Measurements from ENCODE around the gene CYLD.

DNA sequence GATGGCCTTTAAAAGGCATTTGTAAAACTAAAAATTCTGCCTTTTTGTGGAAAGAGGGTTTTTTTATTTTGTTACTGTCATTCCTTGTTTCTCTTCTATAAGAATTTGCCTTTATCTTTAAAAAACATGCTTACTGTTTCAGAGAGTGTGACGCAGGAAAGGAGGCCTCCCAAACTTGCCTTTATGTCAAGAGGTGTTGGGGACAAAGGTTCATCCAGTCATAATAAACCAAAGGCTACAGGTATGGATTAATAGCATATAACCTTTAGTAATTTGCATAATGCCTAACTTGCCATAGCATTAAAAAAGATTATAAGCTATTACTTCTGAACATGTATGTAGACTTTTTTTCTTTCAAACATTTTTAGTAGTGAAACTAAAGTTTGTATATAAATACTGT, 34.2 kb downstream of the CYLD start:
- TF ChIP-seq EZH2 (IDR thresholded peaks at IDR 0.05) (no peak), POLR2AphosphoS5 (IDR thresholded peaks at IDR 0.05; ENCODE audit: borderline replicate concordance, low read depth, low read length) (no peak), FOXP2 (optimal IDR thresholded peaks at IDR 0.05; ENCODE audit: control extremely low read depth, extremely low read length, insufficient read depth) (no peak)
